Measurements from ENCODE around the gene CKAP4. TPM values are rescaled to one million over a fixed set of nuclear protein-coding genes. Genes with fewer than 3 reads are reported as not detected.

CKAP4 gene
- total RNA-seq, 1 experiment from 2014 or later, result 62.4 TPM

GRCh38 chr12:106267535-106267934 lies 19.7 kb upstream of the CKAP4 start:
- H2BK15ac ChIP-seq (ENCODE audit: low read depth, low read length), result no peak overlapping the region
- no peaks in the 10 kb centered on the region for H3K9me3 ChIP-seq (ENCODE audit: control insufficient read depth, low read depth, low read length)
- H2AK5ac ChIP-seq (ENCODE audit: insufficient read length, low read length), result no peak overlapping the region
- no peak for DNase-seq
- no peaks in the 10 kb centered on the region for H3K79me2 ChIP-seq (ENCODE audit: insufficient read depth, low read length)
- no peaks in the 10 kb centered on the region for H3K79me1 ChIP-seq (ENCODE audit: insufficient read depth, low read depth, low read length, poor library complexity, severe bottlenecking)
- no peak overlapping the region for H4K8ac ChIP-seq (replicated peaks; ENCODE audit: insufficient read length, low read depth, low read length)
- peaks cover 0 to 2% of the 10 kb centered on the region in 2 experiments; a peak in 1 of 5 replicates for H3K9me3 Mint-ChIP-seq
- H3K18ac ChIP-seq (ENCODE audit: insufficient read length, low read depth, low read length), result no peak overlapping the region
- TF ChIP-seq CTCF (conservative IDR thresholded peaks at IDR 0.05), result no peak
- no peak overlapping the region for H4K5ac ChIP-seq (ENCODE audit: insufficient read length, low read depth, low read length)
- H3K27me3 ChIP-seq (ENCODE audit: insufficient read depth, low read length), result no peaks in the 10 kb centered on the region
- no peaks in the 10 kb centered on the region for H3K4me1 ChIP-seq (ENCODE audit: insufficient read depth, low read length)
- H3K4ac ChIP-seq (ENCODE audit: low read depth, low read length), result no peak overlapping the region
- H2BK5ac ChIP-seq (ENCODE audit: insufficient read length, low read length), result no peak overlapping the region
- H3K23ac ChIP-seq (ENCODE audit: insufficient read length, low read depth, low read length), result no peak overlapping the region
- no peak overlapping the region for H3K56ac ChIP-seq (ENCODE audit: insufficient read length, low read depth, low read length)
- no peaks in the 10 kb centered on the region for H4K20me1 ChIP-seq (ENCODE audit: control insufficient read depth, insufficient read depth, insufficient read length)
- no peak overlapping the region for H2AFZ ChIP-seq (ENCODE audit: low read length)
- H3T11ph ChIP-seq (ENCODE audit: low read length), result no peak overlapping the region
- no peaks in the 10 kb centered on the region for H3K4me1 Mint-ChIP-seq
- no peak overlapping the region for H2BK120ac ChIP-seq (ENCODE audit: low read depth, low read length, poor library complexity, severe bottlenecking)
- H3K4me2 ChIP-seq (ENCODE audit: insufficient read depth, insufficient read length, low read length), result no peak overlapping the region
- H3K9ac ChIP-seq (ENCODE audit: extremely low read depth, insufficient read length, low read length), result no peak overlapping the region
- no peak overlapping the region for H2BK20ac ChIP-seq (ENCODE audit: low read depth, low read length, poor library complexity, severe bottlenecking)
- no peak overlapping the region for H3K27ac ChIP-seq (ENCODE audit: insufficient read length, low read depth, low read length)
- H4K91ac ChIP-seq (ENCODE audit: insufficient read length, low read depth, low read length), result no peak overlapping the region
- no peak overlapping the region for H3K27ac Mint-ChIP-seq
- WGBS (ENCODE audit: extremely low coverage, insufficient read length, low lambda C conversion rate), result no CpG with 5 or more reads among the region's 2 CpGs
- no peaks in the 10 kb centered on the region for H3K23me2 ChIP-seq (ENCODE audit: insufficient read length, low read depth, low read length, poor library complexity, severe bottlenecking)
- no peak overlapping the region for H3K14ac ChIP-seq (ENCODE audit: insufficient read depth, low read length)
- no peak overlapping the region for H3K4me3 Mint-ChIP-seq
- H3K27me3 Mint-ChIP-seq (ENCODE audit: low read depth), result peaks cover 2% of the 10 kb centered on the region
- no peaks in the 10 kb centered on the region for H3K36me3 Mint-ChIP-seq (ENCODE audit: insufficient read depth in 1 of 3, low read depth in 3 of 3)
- no peak overlapping the region for H2BK12ac ChIP-seq (ENCODE audit: insufficient read length, low read depth, low read length)

Data from H9 (cell line).